Breast epithelium (tissue), 3 donors: Measurements from ENCODE around the gene OTULIN.

Experiments used
- POLR2A ChIP-seq: fragments of 450-650 bp; IDR thresholded peaks from one replicate; pipeline ENCODE4 v1.6.1; 2016; ENCODE audit warnings: antibody characterized with exemption, mild to moderate bottlenecking, moderate library complexity
- POLR2AphosphoS5 ChIP-seq, 3 donors: sonication (generic); formaldehyde crosslinking; IDR thresholded peaks; one replicate each; pipeline ENCODE4 v1.6.1; 2017; ENCODE audit warnings: antibody characterized with exemption in 3 of 3
- TF ChIP-seq, protein P1 (sequence below), 3 donors: fragments of 450-650 bp; IDR thresholded peaks; one replicate each; pipeline ENCODE4 v1.5.1; 2016 to 2017; ENCODE audit warnings: antibody characterized with exemption in 3 of 3, mild to moderate bottlenecking in 3 of 3, moderate library complexity in 3 of 3

DNA sequence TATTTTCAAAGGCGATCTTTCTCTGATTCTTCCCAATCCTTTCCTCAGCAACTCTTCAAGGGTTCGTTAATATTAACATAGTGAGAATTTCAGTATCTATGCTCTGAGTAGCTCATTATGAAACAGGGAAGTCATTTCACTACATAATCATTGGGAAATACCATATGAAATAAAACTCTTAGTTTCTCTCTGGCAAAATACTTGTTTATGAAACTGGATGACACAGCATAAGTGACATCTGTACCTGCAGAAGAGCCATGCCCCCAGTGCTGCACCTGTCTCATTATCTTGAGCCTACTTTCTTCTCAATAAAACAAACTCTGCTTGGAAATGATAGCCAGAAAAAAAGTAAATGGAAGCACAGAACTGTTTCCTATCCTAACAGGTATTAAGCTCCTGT is 33.8 kb upstream of the OTULIN start:
- TF ChIP-seq POLR2A = no peak
- TF ChIP-seq, protein P1, sequence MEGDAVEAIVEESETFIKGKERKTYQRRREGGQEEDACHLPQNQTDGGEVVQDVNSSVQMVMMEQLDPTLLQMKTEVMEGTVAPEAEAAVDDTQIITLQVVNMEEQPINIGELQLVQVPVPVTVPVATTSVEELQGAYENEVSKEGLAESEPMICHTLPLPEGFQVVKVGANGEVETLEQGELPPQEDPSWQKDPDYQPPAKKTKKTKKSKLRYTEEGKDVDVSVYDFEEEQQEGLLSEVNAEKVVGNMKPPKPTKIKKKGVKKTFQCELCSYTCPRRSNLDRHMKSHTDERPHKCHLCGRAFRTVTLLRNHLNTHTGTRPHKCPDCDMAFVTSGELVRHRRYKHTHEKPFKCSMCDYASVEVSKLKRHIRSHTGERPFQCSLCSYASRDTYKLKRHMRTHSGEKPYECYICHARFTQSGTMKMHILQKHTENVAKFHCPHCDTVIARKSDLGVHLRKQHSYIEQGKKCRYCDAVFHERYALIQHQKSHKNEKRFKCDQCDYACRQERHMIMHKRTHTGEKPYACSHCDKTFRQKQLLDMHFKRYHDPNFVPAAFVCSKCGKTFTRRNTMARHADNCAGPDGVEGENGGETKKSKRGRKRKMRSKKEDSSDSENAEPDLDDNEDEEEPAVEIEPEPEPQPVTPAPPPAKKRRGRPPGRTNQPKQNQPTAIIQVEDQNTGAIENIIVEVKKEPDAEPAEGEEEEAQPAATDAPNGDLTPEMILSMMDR (IDR thresholded peaks at IDR 0.05) = no peak
- no peak for TF ChIP-seq POLR2AphosphoS5 (IDR thresholded peaks at IDR 0.05)
